HUDEP-2 (cell line): ENCODE measurements around the gene SLC25A29.
A peak's percentile ranks its signal among the peaks of the same experiment; 100 is the strongest.

Experiments
- DNase-seq, 76 experiments: peaks; one replicate each; lab custom pipeline; 2025; ENCODE audit not compliant: unreplicated experiment in 76 of 76; lab: John Stamatoyannopoulos, UW

SLC25A29 gene

GRCh38 chr14:100332071-100332639 is 25.9 kb upstream of the SLC25A29 start:
- DNase-seq = no peak

- no peak for DNase-seq
Observed at GRCh38 chr14:100330388-100330931, 24.2 kb upstream of the SLC25A29 start.

GRCh38 chr14:100330007-100330344 is 23.7 kb upstream of the SLC25A29 start:
- no peak for DNase-seq

GRCh38 chr14:100329233-100330006 is 23.2 kb upstream of the SLC25A29 start:
- DNase-seq = no peak

GRCh38 chr14:100328495-100329163 is 22.4 kb upstream of the SLC25A29 start:
- DNase-seq = no peak

GRCh38 chr14:100327128-100327527 is 20.9 kb upstream of the SLC25A29 start:
- DNase-seq = no peak

GRCh38 chr14:100325958-100326357 is 19.7 kb upstream of the SLC25A29 start:
- no peak for DNase-seq

GRCh38 chr14:100325231-100325632 is 19.0 kb upstream of the SLC25A29 start:
- peak in 2 of 76 experiments; percentile 12 to 13 for DNase-seq

- no peak for DNase-seq
Observed at GRCh38 chr14:100323942-100324307, 17.7 kb upstream of the SLC25A29 start.

GRCh38 chr14:100323121-100323941 is 17.1 kb upstream of the SLC25A29 start, which contains the start of gene SLC25A47:
SLC25A47 (plus strand) TSS chr14:100323339; CDS start chr14:100323415, 76 bp downstream.
- no peak for DNase-seq

- no peak for DNase-seq
Observed at GRCh38 chr14:100322138-100322957, 16.1 kb upstream of the SLC25A29 start.

- DNase-seq = no peak
Observed at GRCh38 chr14:100321473-100322137, 15.4 kb upstream of the SLC25A29 start.

GRCh38 chr14:100320157-100320856 is 14.1 kb upstream of the SLC25A29 start:
- no peak for DNase-seq

GRCh38 chr14:100317912-100318808 is 11.9 kb upstream of the SLC25A29 start:
- peak in 32 of 76 experiments; percentile 3 to 50 (median 26) for DNase-seq

- DNase-seq = no peak
Observed at GRCh38 chr14:100317389-100317788, 11.1 kb upstream of the SLC25A29 start.

GRCh38 chr14:100314724-100315123 is 8.5 kb upstream of the SLC25A29 start:
- DNase-seq = no peak

GRCh38 chr14:100313464-100314230 is 7.4 kb upstream of the SLC25A29 start:
- DNase-seq = no peak
